ENCODE data around the gene PLCB1.

DNA sequence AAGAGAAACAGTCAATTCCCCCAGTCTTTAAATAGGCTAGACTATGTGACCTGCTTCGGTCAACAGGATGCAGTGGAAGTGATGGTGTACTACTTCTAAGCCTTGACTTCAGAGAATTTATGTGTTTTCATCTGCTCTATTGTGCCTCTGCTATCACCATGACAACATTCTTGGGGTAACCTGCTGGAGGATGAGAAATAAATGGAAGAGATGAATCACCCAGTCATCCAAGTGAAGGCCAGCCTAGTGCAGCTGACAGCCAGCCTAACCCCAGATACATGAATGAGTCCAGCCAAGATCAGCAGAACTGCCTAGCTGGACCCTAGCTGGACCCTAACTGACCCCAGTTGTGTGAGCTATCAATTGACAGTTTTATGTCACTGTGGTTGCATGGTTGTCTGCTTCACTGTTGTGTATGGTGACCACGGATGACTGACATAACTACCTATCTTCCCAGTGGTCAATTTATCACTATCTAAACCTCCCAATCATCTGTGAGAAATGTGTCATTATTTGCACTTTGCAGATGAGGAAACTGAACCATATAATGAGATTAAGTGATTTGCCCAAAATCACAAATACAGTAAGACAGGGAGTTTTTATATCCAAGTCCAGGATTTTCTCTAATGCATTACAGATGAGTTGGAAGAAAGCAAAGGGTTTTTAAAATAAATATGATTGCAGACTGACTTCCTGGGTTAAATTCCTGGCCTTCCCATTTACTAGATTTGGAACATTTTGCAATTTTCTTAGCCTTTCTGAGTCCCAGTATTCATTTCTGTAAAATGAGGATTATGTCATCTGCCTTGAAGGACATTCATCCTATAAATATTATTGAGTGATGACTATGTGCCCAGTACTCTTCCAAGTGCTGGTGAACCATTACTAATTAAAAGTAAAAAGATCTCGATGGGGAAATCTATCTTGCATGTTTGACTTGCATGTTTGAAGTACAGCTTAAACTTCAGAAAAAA is 800.4 kb downstream of the PLCB1 start:
- TF ChIP-seq, protein P1, sequence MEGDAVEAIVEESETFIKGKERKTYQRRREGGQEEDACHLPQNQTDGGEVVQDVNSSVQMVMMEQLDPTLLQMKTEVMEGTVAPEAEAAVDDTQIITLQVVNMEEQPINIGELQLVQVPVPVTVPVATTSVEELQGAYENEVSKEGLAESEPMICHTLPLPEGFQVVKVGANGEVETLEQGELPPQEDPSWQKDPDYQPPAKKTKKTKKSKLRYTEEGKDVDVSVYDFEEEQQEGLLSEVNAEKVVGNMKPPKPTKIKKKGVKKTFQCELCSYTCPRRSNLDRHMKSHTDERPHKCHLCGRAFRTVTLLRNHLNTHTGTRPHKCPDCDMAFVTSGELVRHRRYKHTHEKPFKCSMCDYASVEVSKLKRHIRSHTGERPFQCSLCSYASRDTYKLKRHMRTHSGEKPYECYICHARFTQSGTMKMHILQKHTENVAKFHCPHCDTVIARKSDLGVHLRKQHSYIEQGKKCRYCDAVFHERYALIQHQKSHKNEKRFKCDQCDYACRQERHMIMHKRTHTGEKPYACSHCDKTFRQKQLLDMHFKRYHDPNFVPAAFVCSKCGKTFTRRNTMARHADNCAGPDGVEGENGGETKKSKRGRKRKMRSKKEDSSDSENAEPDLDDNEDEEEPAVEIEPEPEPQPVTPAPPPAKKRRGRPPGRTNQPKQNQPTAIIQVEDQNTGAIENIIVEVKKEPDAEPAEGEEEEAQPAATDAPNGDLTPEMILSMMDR (conservative IDR thresholded peaks at IDR 0.05; ENCODE audit: low read length): no peak
- TF ChIP-seq EZH2phosphoT487 (IDR thresholded peaks at IDR 0.05; ENCODE audit: borderline replicate concordance): no peak
